SK-N-MC (cell line): ENCODE measurements around the gene HIP1.
"Not testable (repeated sequence)": the region's sequence is repeated elsewhere in the genome, so short reads cannot be mapped to it uniquely, and the experiment has no call there.

Experiments used
- DNase-seq: peaks from one replicate; pipeline ENCODE4 v3.0.0-alpha.2; 2011; ENCODE audit warnings: low read depth, low spot score
- H3K27ac ChIP-seq: fragments of 200-600 bp; sonication (generic); 2 replicates; pipeline ENCODE4 v1.5.1; 2016; ENCODE audit warnings: mixed run types
- H3K36me3 ChIP-seq: fragments of 200-600 bp; sonication (generic); 2 replicates; pipeline ENCODE4 v1.6.1; 2017; ENCODE audit warnings: antibody characterized with exemption, low read length, mixed read lengths; ENCODE audit not compliant: insufficient read depth
- H3K4me3 ChIP-seq: fragments of 200-600 bp; sonication (generic); 2 replicates; pipeline ENCODE4 v1.5.1; 2016
- H3K9ac ChIP-seq: fragments of 200-600 bp; sonication (generic); 2 replicates; pipeline ENCODE4 v1.8.0; 2017; ENCODE audit warnings: mixed run types, mixed read lengths; ENCODE audit not compliant: insufficient read length
- H3K9me3 ChIP-seq: fragments of 200-600 bp; sonication (generic); 2 replicates; pipeline ENCODE4 v1.6.1; 2017; ENCODE audit warnings: low read depth, mild to moderate bottlenecking, antibody characterized with exemption, low read length, moderate library complexity, mixed read lengths
- EZH2 ChIP-seq: fragments of 200-600 bp; sonication (generic); IDR thresholded peaks from one replicate; pipeline ENCODE4 v1.6.1; 2017; ENCODE audit warnings: antibody characterized with exemption
- FOXP2 ChIP-seq: optimal IDR thresholded peaks from 2 replicates; pipeline ENCODE3; 2011; ENCODE audit warnings: mild to moderate bottlenecking, moderate library complexity; ENCODE audit not compliant: insufficient read depth; ENCODE audit errors: extremely low read length, control extremely low read depth
- POLR2AphosphoS5 ChIP-seq: IDR thresholded peaks from 2 replicates; pipeline ENCODE4 v1.6.1; 2012; ENCODE audit warnings: mild to moderate bottlenecking, low read depth, low read length, borderline replicate concordance

The HIP1 gene

GRCh38 chr7:75555736-75556135 lies 183.0 kb downstream of the HIP1 start:
- Histone ChIP-seq H3K9me3 (no peaks in the 10 kb centered on the region), H3K4me3 (no peak overlapping the region), H3K9ac (no peak overlapping the region), H3K36me3 (peaks cover 3% of the 10 kb centered on the region; the same call in 1 of the 2 replicates), H3K27ac (no peak overlapping the region)
- no peak for DNase-seq
- TF ChIP-seq POLR2AphosphoS5 = no peak
- TF ChIP-seq EZH2 = no peak
- no peak for TF ChIP-seq FOXP2

DNA sequence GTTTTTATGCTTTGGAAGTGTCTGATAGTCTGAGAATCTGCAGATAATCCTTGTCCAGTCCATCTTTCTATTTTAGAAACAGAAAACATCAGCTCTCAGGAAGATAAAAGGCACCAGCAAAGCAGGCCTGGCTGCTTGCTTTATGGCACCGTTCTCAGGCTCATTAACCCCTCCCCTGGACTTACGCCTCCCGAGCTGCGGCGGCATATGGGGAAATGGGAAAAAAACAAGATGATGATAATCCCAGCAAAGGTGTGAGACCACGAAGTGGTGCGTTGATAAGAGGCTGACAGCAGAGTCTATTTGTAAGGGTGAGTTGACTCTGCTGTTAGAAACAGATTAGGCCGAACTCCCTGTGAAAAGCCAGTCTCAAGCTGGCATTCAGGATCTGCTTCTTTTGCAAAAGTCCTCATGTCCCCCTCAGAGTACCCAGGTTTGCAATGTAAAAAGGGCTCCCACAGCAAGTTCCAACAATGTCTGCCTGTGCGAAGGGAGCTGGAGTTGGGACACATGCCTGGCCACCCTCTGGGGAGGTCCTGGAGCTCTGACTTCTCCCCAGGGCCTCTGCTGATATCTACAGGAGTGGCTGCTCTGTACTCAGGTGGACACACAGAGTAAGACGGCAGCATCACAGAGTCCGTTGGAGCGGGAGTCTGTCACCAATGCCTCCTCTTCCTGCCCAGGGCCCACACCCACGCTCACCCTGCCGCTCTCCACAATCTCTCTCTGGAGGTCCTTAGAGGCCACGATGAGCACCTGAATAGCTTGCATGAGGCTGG lies 192.3 kb downstream of the HIP1 start:
- Histone ChIP-seq H3K36me3 (no peaks in the 10 kb centered on the region; the same call in 1 of the 2 replicates), H3K27ac (no peak overlapping the region), H3K4me3 (no peak overlapping the region), H3K9ac (no peak overlapping the region), H3K9me3 (no peaks in the 10 kb centered on the region)
- DNase-seq = no peak
- no peak for TF ChIP-seq FOXP2
- no peak for TF ChIP-seq EZH2
- TF ChIP-seq POLR2AphosphoS5 = no peak

DNA sequence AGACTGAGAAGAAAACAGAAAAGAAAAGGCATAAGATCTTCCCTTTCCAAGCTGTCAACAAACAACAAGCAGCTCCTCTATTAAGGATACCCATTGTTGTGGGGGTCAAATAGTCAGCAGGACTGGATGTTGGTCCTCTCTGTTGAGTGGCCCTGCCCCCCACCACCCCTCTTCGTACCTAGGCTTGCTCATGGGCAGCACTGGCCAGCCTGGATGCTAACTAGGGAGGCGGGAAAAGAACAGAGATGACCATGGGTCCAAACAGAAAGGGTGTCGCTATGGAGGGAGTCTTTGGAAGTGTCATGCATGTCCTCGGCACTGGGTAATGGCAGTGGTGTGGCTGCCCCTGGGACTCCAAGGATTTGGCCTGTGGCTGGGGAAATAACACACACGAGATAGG lies 201.0 kb downstream of the HIP1 start:
- no peak for TF ChIP-seq POLR2AphosphoS5
- Histone ChIP-seq H3K36me3 (no peaks in the 10 kb centered on the region; the same call in 1 of the 2 replicates), H3K27ac (no peak overlapping the region), H3K4me3 (no peak overlapping the region), H3K9me3 (no peaks in the 10 kb centered on the region), H3K9ac (no peak overlapping the region)
- no peak for DNase-seq

DNA sequence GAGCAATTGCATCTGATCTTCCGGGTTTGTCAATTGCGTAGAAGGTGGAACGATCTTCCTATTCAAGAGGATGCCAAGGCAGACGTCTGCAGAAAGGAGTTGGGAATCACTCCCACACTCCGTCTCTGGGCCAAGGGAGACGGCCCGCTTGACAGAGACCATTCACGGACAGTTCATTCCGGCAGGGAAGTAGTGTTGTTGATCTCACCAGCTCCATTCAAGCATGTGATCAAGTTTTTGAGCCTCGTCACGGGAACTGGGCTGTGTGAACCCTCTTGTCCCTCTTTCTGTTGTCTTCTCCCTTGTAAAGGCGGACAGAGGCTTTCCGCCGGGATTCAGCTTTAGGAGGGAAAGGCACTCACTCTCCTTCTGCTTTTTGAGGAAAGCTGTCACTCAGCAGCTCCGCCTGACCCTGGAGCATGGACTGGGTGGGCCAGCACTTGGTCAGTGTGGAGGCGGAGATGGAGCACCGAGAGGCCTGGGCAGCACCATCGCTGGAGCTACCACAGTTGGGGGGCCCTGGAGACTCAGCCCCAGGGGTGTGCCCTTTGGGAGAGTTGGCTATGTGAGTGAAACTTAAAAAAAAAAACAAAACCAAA lies 201.7 kb downstream of the HIP1 start:
- no peak for DNase-seq
- Histone ChIP-seq H3K9me3 (no peaks in the 10 kb centered on the region), H3K36me3 (no peaks in the 10 kb centered on the region; the same call in 1 of the 2 replicates), H3K27ac (no peak overlapping the region), H3K4me3 (no peak overlapping the region), H3K9ac (no peak overlapping the region)
- TF ChIP-seq EZH2 = no peak
- TF ChIP-seq FOXP2 = no peak
- TF ChIP-seq POLR2AphosphoS5 = no peak

GRCh38 chr7:75536491-75536890 lies 202.2 kb downstream of the HIP1 start:
- H3K27ac ChIP-seq = no peak overlapping the region
- no peak for DNase-seq
- no peaks in the 10 kb centered on the region for H3K9me3 ChIP-seq
- TF ChIP-seq FOXP2 (no peak), EZH2 (no peak), POLR2AphosphoS5 (no peak)
- no peaks in the 10 kb centered on the region; the same call in 1 of the 2 replicates for H3K36me3 ChIP-seq
- H3K4me3 ChIP-seq = no peak overlapping the region
- no peak overlapping the region for H3K9ac ChIP-seq

- H3K27ac ChIP-seq = no peak overlapping the region
- H3K9ac ChIP-seq = no peak overlapping the region
- no peak for DNase-seq
- TF ChIP-seq POLR2AphosphoS5 (no peak), EZH2 (no peak), FOXP2 (no peak)
- H3K4me3 ChIP-seq = no peak overlapping the region
- H3K9me3 ChIP-seq = no peaks in the 10 kb centered on the region
- H3K36me3 ChIP-seq = no peaks in the 10 kb centered on the region; the same call in 1 of the 2 replicates
Observed at GRCh38 chr7:75534727-75535307, 203.9 kb downstream of the HIP1 start.

DNA sequence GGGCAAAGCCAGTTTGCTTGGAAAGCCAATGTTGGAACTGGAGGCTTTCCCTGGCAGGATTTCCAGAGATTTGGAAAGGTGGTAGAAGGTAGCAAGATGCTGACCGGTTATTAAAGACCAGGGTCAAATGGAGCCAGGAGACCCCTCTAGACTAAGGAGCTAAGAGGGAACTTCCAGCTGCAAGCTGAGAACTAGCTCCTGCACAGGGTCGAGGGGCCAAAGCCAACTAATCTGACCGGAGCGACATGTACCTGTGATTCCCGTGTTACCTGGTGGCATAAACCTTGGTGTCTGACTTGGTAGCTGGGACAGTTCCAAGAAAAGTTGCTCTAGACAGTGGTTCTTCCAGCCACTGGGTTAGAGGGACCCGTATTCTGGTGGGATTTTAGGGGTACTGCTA lies 204.8 kb downstream of the HIP1 start:
- Histone ChIP-seq H3K27ac (no peak overlapping the region), H3K9me3 (no peaks in the 10 kb centered on the region), H3K9ac (no peak overlapping the region), H3K36me3 (no peaks in the 10 kb centered on the region; the same call in 1 of the 2 replicates), H3K4me3 (no peak overlapping the region)
- TF ChIP-seq POLR2AphosphoS5 (no peak), EZH2 (no peak), FOXP2 (no peak)
- no peak for DNase-seq

GRCh38 chr7:75532639-75533038 lies 206.1 kb downstream of the HIP1 start:
- Histone ChIP-seq H3K9ac (no peak overlapping the region), H3K36me3 (no peaks in the 10 kb centered on the region; the same call in 1 of the 2 replicates), H3K27ac (no peak overlapping the region), H3K4me3 (no peak overlapping the region), H3K9me3 (no peaks in the 10 kb centered on the region)
- no peak for DNase-seq
- TF ChIP-seq FOXP2 (no peak), EZH2 (no peak), POLR2AphosphoS5 (no peak)

GRCh38 chr7:75531359-75531821 lies 207.4 kb downstream of the HIP1 start:
- H3K27ac ChIP-seq = no peak overlapping the region
- no peak for DNase-seq
- H3K9ac ChIP-seq = no peak overlapping the region
- no peak overlapping the region for H3K4me3 ChIP-seq
- TF ChIP-seq FOXP2 = no peak
- TF ChIP-seq EZH2 = no peak
- TF ChIP-seq POLR2AphosphoS5 = no peak
- H3K36me3 ChIP-seq = no peaks in the 10 kb centered on the region
- H3K9me3 ChIP-seq = no peaks in the 10 kb centered on the region

DNA sequence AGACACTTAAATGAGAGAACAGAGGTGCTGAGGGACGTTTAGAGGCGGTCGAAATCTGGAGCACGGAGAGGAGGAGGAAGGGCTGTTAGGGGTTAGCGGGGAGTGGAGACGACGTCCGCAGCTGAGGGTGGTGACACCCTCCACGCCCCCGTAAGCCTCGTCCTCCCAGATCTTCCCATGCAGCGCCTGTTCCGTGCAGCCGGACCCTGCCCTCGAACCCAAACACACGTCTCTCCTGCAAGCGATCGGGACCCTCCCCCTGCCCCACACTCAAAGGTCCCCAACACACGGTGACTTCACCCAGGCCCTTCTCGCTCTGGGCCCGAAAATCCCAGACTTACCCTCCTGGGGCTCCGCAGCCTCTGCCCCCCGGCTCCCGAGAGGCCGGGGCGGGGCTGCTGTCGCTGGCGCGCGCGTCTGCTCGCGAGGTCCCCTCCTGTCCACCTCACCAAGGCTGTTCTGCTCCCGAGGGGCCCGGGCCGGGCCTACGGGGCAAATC lies 211.5 kb downstream of the HIP1 start:
- Histone ChIP-seq H3K36me3 (peaks cover 28% of the 10 kb centered on the region), H3K9ac (peak overlapping the region; percentile 92), H3K4me3 (peak overlapping the region; percentile 91)
- not testable (repeated sequence) for H3K27ac ChIP-seq, DNase-seq, H3K9me3 ChIP-seq

GRCh38 chr7:75521727-75522126 lies 217.0 kb downstream of the HIP1 start:
- not testable (repeated sequence) for H3K9ac ChIP-seq, H3K27ac ChIP-seq, H3K9me3 ChIP-seq, DNase-seq, H3K4me3 ChIP-seq
- H3K36me3 ChIP-seq = peaks cover 38% of the 10 kb centered on the region

- not testable (repeated sequence) for H3K4me3 ChIP-seq, H3K9me3 ChIP-seq, DNase-seq, H3K27ac ChIP-seq, H3K9ac ChIP-seq
- H3K36me3 ChIP-seq = peaks cover 24% of the 10 kb centered on the region
Observed at GRCh38 chr7:75518842-75519241, 219.9 kb downstream of the HIP1 start.
